GF-D8 (cell line): Measurements from ENCODE around the gene RTN4RL1.

Source experiments
- DNase-seq: peaks from one replicate; lab custom pipeline; 2025; lab: John Stamatoyannopoulos, UW

The RTN4RL1 gene

DNA sequence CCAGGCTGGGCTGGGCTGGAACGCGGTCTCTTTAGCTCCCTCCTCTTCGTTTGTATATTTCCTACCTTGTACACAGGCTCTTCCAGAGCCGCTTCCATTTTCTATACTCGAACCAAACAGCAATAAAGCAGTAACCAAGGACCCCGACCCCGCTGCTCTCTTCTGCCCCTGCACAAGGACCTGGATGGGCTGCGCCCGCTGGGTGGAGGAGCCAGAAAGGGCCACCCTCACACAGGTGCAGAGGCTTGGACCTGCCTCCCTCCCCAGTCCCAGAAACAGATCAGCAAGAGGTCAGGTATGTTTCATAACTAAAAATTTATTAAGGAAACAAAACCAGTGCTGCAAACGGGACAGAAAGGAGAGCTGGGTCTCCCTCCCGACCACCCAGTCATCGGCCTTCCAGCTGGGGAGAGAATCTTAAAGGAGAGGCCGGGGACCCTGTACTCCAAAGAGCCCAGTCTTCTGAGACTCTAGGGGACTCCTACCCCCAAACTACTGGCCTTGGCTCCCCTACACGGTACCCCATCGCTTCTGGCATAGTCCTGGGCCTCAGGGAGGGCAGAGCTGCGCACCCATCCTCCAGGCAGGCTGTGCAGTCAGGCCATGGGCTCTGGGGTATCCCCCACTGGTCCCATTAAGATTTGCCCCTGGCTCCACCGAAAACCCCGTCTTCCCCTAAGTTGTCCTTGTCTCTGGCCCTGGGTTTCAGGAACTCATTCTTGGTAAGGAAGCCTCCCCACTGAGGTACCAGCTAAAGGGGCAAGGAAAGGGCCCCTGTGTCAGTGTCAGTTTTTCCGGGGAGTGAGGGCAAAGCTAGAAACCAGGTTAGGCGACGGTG is 34.6 kb upstream of the RTN4RL1 start:
- DNase-seq = no peak

DNA sequence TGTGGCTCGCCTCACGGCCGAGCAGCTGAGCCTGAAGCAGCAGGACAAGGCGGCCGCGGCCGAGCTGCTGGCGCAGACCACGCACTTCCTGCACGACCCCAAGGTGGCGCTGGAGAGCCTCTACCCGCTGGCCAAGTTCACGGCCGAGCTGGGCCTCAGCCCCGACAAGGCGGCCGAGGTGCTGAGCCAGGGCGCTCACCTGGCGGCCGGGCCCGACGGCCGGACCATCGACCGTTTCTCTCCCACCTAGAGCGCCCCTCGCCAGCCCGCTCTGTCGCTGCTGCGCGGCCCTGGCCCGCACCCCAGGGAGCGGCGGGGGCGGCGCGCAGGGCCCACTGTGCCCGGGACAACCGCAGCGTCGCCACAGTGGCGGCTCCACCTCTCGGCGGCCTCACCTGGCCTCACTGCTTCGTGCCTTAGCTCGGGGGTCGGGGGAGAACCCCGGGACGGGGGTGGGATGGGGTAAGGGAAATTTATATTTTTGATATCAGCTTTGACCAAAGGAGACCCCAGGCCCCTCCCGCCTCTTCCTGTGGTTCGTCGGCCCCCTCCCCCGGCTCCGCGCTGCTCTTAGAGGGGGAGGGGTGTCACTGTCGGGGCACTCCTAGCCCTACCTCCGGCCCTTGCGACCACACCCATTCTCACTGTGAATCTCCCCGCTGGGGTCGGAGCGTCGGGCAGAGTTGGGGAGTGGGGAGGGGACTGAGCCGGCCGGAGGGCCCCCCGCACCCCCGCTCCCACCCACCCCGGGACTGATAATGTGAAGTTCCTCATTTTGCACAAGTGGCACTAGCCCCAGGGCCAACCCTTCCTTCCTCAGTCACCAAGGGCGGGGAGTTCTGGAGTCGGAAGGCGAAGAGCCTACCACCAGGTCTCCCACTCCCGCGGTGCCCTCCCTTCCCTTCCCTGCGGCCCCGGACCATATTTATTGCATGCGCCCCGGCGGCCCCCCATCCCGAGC is 33.7 kb upstream of the RTN4RL1 start:
- DNase-seq = peak; percentile 28

DNA sequence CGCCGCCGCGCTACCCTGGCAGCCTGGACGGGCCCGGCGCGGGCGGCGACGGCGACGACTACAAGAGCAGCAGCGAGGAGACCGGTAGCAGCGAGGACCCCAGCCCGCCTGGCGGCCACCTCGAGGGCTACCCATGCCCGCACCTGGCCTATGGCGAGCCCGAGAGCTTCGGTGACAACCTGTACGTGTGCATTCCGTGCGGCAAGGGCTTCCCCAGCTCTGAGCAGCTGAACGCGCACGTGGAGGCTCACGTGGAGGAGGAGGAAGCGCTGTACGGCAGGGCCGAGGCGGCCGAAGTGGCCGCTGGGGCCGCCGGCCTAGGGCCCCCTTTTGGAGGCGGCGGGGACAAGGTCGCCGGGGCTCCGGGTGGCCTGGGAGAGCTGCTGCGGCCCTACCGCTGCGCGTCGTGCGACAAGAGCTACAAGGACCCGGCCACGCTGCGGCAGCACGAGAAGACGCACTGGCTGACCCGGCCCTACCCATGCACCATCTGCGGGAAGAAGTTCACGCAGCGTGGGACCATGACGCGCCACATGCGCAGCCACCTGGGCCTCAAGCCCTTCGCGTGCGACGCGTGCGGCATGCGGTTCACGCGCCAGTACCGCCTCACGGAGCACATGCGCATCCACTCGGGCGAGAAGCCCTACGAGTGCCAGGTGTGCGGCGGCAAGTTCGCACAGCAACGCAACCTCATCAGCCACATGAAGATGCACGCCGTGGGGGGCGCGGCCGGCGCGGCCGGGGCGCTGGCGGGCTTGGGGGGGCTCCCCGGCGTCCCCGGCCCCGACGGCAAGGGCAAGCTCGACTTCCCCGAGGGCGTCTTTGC is 32.8 kb upstream of the RTN4RL1 start:
- no peak for DNase-seq

DNA sequence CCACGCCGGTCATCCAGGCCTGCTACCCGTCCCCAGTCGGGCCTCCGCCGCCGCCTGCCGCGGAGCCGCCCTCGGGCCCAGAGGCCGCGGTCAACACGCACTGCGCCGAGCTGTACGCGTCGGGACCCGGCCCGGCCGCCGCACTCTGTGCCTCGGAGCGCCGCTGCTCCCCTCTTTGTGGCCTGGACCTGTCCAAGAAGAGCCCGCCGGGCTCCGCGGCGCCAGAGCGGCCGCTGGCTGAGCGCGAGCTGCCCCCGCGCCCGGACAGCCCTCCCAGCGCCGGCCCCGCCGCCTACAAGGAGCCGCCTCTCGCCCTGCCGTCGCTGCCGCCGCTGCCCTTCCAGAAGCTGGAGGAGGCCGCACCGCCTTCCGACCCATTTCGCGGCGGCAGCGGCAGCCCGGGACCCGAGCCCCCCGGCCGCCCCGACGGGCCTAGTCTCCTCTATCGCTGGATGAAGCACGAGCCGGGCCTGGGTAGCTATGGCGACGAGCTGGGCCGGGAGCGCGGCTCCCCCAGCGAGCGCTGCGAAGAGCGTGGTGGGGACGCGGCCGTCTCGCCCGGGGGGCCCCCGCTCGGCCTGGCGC is 32.1 kb upstream of the RTN4RL1 start:
- DNase-seq = no peak

DNA sequence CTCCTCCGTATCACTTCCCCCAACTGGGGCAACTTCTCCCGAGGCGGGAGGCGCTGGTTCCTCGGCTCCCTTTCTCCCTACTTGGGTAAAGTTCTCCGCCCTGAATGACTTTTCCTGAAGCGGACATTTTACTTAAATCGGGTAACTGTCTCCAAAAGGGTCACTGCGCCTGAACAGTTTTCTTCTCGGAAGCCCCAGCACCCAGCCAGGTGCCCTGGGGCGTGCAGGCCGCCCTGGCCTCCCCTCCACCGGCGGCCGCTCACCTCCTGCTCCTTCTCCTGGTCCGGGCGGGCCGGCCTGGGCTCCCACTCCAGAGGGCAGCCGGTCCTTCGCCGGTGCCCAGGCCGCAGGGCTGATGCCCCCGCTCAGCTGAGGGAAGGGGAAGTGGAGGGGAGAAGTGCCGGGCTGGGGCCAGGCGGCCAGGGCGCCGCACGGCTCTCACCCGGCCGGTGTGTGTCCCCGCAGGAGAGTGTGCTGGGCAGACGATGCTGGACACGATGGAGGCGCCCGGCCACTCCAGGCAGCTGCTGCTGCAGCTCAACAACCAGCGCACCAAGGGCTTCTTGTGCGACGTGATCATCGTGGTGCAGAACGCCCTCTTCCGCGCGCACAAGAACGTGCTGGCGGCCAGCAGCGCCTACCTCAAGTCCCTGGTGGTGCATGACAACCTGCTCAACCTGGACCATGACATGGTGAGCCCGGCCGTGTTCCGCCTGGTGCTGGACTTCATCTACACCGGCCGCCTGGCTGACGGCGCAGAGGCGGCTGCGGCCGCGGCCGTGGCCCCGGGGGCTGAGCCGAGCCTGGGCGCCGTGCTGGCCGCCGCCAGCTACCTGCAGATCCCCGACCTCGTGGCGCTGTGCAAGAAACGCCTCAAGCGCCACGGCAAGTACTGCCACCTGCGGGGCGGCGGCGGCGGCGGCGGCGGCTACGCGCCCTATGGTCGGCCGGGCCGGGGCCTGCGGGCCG is 31.4 kb upstream of the RTN4RL1 start:
- DNase-seq = no peak

DNA sequence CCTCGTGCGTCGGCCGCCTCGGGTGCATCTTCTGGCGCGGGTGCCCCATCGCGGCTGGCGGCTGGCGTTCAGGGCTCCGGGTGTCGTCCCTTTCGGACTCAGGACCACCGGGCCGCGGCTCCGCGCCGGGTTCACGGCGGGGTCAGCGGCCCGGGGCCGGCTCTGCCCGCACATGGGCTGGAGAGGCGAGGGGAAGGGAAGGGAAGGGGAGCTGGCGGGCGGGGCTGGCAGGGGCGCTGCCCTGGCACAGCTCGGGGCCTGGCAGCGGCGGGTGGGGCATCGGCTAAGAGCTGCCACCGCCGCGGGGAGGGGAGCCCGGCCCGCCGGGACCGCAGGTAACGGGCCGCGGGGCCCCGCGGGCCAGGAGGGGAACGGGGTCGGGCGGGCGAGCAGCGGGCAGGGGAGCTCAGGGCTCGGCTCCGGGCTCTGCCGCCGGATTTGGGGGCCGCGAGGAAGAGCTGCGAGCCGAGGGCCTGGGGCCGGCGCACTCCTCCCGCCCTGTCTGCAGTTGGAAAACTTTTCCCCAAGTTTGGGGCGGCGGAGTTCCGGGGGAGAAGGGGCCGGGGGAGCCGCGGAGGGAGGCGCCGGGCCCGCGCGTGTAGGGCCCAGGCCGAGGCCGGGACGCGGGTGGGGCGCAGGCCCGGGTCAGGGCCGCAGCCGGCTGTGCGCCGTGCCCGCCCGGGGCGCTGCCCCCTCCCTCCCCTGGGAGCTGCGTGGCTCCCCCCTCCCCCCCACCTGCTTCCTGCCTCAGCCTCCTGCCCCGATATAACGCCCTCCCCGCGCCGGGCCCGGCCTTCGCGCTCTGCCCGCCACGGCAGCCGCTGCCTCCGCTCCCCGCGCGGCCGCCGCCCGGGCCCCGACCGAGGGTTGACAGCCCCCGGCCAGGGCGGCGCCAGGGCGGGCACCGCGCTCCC is 30.4 kb upstream of the RTN4RL1 start:
- DNase-seq = no peak

DNA sequence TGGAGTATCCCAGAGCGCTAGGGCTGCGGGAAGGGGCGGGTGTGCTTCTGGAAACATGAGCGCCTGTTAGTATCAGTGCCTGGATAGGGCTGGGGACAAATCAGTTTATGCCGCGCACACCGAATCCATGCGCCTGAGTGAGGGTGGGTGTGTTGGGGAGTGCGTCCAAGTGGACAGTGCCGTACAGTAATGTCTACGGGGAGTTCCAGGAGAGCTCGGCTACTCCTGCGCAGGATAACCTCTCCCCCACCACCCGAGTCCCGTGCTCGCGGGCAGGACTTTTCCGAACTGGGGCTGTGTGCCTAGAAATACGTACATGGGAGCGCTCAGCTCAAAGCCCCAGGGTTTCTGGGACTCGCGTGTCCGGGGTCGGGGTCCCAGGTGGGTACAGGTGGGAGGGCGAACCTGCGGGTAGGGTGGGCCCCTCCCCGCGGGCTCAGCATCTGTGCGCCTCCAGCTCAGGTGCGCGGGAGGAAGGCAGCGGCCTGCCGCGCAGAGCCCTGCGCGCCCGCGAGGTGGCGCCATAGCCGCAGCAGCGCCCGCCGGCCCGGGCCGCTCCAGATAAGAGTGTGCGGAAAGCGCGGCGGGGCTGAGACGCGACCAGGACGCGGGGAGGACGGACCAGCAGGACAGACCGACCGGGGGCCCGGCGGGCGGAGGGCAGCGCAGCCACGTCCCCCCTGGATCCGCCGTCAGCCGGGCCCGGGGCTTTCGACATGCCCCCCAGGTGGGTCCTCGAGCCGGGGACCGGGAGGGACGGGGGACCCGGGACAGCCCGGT is 29.6 kb upstream of the RTN4RL1 start, which contains the start of gene HIC1:
TSS of gene HIC1 (plus strand) at position 592 of the 780 bp plus-strand sequence. CDS start 1,588 bp downstream, outside the sequence.
- no peak for DNase-seq

DNA sequence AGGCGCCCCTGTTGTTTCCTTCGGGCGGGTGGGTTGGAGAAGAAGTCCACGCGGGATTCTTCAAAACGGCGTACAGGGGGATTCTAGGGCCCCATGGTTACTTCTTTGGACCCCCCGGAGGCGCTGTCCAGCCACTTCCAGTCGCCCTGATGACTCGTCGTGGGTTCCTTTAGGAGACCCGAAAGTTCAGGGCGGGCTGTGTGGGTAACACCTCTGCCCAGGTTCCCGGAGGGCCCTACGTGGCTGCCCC is 29.1 kb upstream of the RTN4RL1 start:
- DNase-seq = no peak

DNA sequence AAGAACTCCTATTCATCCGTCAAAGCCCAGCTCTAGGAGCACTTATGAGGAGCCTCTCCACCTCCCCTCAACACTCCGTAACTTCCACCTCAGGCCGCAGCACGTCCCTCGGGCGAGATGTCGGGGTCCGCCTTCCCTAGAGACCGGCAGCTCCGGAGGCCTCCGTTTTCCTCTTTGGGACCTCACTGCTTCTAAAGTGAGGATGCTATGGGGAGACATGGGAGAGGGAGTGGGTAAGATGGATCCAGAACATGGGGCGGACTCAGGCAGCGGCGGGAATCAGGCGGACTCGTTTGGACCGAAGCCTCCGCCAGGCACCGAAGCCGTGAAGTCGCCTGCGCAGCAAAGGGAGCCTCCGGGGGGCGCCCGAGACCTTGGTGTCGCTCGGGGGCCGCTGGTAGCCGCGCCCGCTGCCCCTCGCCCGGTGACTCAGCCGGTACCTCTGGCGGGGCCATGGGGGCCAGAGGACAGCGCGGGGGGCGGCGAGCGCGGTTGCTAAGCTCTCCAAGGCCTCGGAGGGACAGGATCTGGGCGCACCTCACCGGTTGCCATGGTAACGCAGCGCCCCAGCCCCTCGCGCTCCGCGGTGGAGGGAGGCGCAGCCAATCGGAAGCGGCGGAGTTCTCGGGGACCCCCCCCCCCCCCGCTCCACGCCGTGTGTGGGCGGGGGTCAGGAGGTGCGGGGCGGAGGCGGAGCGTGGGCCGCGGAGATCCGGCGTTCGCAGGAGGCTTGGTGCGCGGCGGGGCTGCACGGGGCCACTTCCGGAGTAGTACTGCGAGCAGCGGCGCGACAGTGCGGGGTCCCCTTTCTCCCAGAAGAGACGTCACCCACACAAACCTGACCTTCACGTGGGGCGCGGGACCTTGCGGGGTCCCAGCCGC is 28.5 kb upstream of the RTN4RL1 start:
- DNase-seq = no peak

DNA sequence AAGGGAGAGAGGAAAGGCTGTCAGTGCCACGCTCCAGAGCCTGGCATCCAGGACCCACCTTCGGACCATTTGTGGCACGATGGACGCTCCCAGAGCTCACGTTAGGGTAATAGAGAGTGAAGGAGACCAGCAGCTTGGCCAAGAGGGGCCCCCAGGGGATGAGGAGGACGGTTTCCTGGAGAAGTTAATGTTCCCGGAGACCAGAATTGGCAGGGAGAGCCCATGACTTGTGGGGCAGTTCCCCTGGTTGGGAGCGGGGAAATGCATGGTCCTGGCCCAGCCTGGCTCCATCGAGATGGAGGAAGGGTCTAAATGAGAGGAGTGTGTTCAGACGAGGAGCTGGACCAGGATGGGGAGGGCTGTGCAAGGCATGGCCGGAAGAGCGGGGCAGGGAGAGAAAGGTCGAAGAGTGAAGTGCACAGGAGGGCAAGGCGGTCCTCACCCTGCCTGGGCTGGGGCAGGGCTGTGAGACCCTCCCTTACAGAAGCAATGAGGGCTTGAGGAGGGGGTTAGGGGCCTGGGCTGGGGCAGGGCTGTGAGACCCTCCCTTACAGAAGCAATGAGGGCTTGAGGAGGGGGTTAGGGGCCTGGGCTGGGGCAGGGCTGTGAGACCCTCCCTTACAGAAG is 26.9 kb upstream of the RTN4RL1 start:
- DNase-seq = no peak

DNA sequence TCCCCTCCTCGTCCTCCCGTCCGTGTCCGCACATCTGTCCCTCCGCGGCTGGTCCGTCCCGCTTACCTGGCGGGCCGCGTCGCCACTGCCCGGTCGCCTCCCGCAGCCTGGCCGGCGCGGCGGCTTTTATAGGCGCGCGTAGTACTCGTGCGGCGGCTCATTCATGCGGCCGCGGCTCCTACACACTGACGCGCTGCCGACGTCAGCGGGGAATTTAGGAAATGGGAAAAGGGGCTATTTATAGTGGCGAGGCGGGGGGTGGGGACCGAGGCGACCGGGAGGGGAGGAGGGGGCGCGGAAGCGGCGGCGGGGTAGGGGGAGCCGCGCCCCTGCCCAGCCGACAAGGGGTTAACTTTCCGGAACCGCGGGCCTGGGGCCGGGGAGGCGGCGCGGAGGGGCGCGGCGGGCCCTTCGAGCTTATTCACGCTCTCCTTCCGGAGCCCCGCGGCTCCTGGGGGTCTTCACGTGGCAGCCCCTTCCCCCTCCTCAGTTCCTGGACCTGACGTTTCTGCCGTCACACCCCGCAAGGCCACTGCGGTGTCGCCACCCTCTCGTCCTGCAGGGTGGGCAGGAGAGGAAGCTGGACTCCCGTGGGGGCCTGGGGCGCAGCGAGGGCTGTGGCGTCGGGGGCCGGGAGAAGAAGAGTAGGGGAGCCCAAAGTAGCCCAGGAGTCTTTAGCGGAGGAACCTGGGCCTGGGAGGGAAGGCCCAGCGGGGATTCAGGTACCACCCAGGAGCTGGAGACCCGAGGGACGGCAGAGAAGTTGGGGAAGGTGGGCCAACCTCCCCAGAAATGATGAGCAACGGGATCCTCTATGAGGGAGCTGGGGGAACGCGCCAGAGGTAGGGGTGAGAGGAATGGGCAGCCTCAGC is 26.2 kb upstream of the RTN4RL1 start:
- DNase-seq = no peak

DNA sequence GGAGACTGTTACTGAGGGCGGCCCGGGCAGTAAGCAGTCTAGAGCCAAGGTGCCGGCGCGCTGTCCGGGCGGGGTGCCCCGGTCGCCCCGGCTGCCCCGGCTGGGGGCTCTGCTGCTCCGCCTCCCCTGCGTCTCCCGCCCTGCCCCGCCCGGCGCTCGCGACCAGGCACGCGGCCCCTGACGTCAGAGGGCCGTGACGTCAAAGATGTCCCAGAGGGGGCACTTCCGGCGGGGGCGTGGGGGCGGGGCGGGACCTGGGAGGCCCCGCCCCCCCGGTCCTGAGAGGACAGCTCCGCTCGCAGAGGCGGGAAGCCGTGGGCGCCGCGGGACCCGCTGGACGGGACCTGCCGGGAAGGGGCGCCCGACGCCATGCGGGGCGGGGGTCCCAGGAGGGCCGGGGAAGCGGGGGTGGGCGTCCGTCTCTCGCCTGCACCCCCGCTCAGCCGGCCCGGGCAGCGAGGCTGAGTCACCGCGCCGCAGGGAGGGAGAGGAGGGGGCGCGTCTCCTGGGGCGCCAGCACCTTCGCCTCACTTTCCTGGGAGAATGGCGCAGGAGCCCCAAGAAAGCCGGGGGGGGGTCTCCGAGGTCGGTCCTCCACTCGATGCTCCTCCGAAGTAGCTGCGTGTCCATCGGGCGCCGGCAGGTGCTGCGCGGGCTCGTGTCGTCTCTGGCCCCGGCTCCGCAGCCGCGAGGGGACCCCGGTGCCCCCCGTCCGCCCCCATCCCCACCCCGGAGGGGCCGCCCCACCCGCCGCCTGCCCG is 25.3 kb upstream of the RTN4RL1 start:
- no peak for DNase-seq

DNA sequence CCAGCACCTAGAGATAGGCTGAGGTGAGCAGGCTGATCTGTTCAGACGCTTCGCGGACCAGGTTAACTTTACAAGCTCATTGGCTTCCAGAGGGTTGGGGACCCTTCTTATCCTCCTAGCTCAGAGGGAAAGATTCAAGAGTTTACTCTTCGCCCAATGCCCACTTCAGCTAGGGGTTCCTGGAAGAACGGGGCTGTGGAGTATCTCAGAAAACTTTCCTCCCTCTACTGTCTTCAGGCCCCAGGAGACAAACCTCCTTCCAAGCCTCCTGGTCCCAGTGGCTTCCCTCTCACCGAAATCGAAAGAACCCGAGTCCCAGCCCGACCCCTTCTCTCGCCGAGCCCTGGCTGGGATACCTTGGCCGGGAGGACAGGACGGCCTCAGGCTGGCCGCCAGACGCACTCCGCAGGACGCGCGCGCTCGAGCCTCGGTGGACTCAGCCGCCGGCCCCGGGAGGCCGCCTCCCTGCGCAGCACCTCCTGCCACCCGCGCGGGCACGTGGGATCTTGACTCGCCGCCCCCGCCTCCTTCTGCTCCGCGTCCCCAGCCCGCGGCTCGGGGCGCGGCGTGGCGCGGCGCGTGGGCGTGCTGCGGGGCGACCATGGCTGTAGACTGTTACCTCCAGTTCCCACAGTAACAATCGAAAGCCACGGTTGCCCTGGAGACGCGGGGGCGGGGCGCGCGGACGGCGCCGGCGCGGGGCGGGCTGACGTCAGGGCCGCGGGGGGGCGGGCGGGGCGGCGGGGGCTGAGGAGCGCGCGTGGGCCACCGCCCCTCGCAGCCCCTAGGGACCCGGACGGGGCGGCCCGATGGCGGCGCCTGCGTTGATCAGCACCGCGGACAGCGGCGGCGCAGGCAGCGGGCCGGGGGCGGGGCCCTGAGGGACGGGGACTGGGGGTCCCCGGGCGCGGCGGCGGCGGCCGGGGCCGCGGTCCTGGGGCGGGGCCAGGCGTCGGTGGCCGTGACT is 24.5 kb upstream of the RTN4RL1 start:
- DNase-seq = no peak

DNA sequence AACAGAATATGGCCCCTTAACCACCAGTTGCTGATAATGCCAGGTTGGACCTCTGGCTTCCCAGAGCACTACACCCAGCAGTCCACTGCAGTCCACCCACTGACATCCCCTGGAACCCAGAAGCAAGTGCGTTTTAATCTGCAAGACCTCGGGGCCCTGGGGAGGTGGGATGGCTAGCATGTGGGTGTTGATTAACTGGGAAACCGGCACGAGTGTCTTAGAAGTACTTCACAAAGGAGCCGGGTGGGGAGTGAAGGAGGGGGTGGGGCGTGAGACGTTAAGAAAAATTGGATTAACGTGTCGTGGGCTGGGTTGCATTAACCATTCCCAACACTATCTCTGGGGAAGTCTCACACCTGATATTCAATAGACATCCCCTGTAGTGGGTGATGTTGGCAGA is 23.7 kb upstream of the RTN4RL1 start:
- no peak for DNase-seq
